GM12874 (cell line): ENCODE measurements around the gene GFRA4.

ENCODE experiments used
- TF ChIP-seq, protein P1 (sequence below): IDR thresholded peaks from 2 replicates; pipeline ENCODE4 v1.5.1; 2011; ENCODE audit warnings: low read depth, mild to moderate bottlenecking, control low read depth, low read length, moderate library complexity; ENCODE audit not compliant: insufficient read depth

The GFRA4 gene

DNA sequence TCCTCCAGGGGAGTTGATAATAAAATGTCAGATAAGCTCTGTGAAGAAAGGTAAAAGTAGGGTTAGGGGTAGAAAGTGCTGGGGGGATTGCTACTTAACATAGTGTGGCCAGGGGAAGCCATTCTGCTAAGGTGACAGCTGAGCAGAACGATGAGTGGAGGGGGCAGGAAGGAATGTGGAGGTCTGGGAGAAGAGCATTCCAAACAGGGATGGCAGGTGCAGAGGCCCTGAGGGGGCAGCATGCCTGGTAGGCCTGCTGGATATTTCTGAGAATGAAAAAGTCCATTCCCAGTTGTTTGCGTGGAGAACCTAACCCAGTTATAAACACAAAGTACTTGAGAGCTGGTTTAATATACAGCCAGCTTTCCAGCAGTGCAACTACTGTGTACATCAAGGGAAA lies 9.3 kb downstream of the GFRA4 start:
- TF ChIP-seq, protein P1, sequence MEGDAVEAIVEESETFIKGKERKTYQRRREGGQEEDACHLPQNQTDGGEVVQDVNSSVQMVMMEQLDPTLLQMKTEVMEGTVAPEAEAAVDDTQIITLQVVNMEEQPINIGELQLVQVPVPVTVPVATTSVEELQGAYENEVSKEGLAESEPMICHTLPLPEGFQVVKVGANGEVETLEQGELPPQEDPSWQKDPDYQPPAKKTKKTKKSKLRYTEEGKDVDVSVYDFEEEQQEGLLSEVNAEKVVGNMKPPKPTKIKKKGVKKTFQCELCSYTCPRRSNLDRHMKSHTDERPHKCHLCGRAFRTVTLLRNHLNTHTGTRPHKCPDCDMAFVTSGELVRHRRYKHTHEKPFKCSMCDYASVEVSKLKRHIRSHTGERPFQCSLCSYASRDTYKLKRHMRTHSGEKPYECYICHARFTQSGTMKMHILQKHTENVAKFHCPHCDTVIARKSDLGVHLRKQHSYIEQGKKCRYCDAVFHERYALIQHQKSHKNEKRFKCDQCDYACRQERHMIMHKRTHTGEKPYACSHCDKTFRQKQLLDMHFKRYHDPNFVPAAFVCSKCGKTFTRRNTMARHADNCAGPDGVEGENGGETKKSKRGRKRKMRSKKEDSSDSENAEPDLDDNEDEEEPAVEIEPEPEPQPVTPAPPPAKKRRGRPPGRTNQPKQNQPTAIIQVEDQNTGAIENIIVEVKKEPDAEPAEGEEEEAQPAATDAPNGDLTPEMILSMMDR: no peak

DNA sequence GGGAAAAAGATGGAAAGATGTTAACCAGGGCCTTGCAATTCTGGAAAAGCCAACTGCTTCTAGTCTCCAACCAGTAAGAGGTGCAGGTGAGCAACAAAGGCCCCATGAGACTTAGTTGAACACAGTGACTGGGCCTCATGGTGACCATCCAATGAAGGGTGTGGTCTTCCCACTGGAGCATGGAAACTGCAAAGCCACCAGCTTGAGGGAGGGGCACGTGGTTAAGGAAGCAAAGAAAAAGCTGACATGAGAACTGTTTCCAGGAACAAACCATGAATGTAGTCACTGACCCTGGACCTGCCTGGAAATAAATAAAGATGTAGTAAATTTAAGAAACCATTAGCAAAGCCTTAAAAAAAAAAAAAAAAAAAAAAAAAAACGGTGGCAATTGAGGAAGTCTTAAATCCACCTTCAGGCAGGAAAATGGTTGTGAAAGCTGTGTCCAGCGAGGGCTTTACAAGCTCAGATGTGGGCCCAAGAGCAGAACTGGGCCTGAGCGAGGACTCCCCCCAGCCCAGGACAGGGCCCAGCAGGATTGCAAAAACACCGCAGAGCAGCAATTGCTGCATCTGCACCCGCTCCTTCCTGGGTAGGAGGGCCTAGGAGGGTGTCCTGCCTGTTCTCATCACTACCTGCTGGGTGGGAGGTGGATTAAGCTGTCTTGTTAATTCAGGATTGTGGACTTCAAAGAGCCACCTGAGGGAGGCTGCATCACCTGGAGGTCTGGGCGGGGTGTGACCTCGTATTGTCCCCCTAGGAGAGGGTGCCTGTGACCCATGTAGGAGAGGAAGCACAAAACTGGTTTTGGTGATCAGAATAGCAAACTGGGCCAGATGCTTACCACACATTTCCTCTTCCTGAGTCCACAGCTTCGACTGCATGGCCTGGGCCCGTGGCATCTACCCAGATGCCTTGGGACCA lies 10.3 kb downstream of the GFRA4 start:
- TF ChIP-seq, protein P1: no peak

DNA sequence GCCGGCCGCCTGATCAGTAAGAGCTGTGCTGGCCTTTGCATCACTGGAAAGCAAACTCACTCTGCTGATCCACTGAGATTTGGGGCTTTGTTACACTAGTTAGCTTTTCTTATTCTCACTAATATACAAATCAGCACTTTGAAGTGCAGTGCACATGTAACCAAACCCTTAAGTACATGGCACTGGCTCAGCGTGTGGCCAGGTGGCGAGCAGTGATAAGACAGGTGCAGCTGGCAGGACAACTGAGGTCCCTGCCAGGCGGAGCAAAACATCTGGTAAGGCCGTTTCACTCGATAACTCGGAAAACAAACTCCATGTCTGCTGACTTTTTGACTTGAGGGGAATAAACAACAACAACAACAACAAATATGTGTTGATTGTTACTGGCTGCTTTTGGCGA lies 11.0 kb downstream of the GFRA4 start:
- TF ChIP-seq, protein P1: no peak

DNA sequence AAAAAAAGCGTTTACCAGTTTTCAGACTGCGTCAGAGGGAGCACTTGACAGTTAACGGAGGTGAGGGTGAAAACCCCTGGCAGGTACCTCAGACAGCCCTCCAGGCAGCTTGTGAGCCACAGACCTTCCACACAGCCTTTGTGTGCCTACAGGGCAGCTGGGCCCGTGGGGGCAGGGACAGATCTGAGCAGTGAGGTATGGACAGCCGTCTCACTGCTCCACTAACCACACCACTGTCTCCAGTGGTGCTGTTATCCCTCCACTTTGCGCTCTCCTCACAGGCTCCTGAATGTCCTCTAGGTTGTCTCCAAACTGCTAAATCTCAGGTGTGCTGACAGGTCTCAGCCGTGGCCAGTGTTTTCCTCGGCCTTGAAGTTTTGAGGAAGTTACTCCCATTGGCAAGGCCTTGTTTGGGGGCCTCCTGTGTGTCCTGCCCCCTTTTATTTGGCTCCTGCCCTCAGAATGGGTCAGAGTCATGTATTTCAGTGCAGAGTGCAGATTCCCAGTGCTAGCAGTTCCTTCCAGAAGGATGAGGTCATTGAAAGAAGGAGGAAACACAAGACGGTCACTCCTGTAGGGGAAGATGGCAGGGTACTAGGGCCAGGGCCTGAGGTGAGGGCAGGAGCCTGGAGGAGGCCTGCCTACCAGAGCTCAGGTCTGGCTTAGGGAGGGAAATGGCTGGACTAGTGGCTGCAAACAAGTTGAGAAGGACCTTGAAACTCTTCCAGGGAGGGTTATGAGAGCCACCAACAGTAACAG lies 11.8 kb downstream of the GFRA4 start:
- TF ChIP-seq, protein P1: no peak

DNA sequence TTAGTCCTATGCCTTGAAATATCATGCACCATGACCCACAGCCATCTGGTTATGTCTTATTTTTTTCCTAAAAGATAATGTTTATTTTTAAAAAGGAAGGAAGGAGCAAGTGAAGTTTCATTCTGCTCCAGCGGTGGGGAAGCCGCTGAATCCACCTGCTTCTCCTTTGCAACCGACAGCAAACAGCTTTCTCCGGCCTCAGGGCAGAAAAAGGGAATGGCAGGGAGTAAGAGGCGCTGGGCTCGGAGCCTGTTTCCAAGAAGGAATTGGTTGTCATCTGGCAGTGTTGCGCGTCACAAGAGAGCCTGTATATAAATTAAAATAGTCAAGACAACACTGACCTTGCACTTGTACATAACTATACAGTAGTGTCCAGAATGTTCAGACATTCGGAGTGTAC lies 14.2 kb downstream of the GFRA4 start:
- TF ChIP-seq, protein P1: no peak

DNA sequence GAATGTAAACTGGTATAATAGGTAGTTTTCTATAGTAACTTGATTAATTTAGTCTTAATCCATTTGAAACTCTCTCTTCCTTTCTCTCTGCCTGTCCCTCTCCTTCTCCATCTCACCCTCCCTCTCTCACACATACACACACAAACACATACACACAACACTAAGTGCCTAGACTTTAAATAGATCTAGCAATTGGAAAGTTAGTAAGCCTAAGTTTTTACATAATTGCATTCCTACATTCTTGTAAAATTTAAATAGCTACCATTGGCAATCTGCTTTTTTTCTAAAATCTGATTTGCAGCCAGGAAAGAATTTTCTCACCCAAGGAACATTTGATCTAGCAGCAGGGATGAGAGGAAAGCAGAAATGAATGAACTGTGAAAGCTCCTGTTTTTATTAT lies 15.7 kb downstream of the GFRA4 start:
- TF ChIP-seq, protein P1: no peak

DNA sequence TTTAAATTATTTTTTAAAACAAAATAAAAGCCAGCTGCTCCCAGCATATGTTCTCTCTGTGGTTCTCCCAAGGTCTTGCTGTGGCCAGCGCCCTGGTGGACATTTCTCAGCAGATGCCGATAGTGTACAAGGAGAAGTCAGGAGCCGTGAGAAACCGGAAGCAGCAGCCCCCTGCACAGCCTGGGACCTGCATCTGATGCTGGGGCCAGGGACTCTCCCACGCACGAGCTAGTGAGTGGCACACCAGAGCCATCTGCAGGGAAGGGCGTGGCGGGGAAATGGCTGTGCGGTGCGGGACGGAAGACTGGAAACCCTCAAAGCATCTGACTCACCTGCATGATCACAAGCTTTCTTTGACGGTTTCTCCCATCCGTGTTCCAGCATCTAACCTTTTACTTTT lies 16.5 kb downstream of the GFRA4 start:
- TF ChIP-seq, protein P1: no peak
